Measurements from ENCODE around the gene DPH1.

DNA sequence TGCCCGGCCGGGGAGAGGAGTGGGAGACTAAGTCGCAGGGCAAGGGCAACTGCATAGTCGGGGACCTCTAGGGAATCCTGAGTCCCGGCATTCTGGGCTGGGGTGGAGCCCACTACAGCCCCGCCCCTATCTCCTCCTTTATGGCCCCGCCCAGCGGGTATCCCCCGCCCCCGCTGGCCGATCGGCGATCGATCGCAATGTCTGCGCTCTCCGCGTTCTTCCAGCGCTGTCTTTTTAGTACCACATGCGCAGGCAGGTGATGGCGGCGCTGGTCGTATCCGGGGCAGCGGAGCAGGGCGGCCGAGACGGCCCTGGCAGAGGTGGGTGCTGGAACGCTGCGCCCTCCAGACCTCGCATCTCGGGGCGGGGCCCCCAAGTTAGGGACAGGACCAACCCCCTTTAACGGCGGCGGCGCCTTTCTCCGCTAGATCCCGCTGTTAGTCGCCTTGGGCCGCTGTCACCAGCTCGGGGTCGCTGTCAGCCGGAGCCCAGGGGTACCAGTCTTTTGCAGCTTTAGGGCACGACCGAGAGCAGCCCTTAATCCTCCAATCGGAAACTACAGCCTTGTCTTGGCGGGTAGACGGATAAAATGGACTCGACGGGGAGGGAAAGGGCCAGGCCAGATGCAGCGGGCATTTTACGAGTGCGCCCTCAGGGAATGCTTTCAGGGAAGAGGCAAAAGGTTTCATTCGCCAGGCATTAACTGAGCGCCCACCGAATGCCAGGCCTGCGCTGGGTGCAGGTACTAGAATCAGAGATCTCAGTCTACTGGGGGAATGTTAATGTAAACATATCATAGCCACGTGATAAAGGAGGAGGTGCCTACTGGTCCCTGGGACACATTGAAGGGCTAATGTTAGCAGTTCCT is at the start of gene DPH1:
- TF ChIP-seq ARNTL (CRISPR knock-in tag; IDR thresholded peaks at IDR 0.05; ENCODE audit: borderline replicate concordance, low read depth) (peak; percentile 83), RARB (CRISPR knock-in tag; IDR thresholded peaks at IDR 0.05) (no peak), ZFP3 (CRISPR knock-in tag; IDR thresholded peaks at IDR 0.05) (no peak), ISL1 (CRISPR knock-in tag; IDR thresholded peaks at IDR 0.05) (no peak)
